IPS-15b (cell line): Measurements from ENCODE around the gene ZNF117.
A peak's percentile ranks its signal among the peaks of the same experiment; 100 is the strongest.
"Not testable (repeated sequence)": the region's sequence is repeated elsewhere in the genome, so short reads cannot be mapped to it uniquely, and the experiment has no call there.

Source experiments
- H3K27me3 ChIP-seq: one replicate; pipeline ENCODE4 v1.6.1; 2013; ENCODE audit warnings: low read length; ENCODE audit not compliant: control insufficient read depth, insufficient read depth
- H3K36me3 ChIP-seq: one replicate; pipeline ENCODE4 v1.6.1; 2013; ENCODE audit warnings: low read length; ENCODE audit not compliant: control insufficient read depth, insufficient read depth
- H3K4me1 ChIP-seq: one replicate; pipeline ENCODE4 v1.6.1; 2013; ENCODE audit warnings: mild to moderate bottlenecking, low read length; ENCODE audit not compliant: control insufficient read depth, insufficient read depth
- H3K4me3 ChIP-seq: one replicate; pipeline ENCODE4 v1.5.1; 2013; ENCODE audit warnings: low read depth, low read length
- H3K9ac ChIP-seq: one replicate; pipeline ENCODE4 v1.6.1; 2013; ENCODE audit warnings: low read depth, mild to moderate bottlenecking, low read length
- H3K9me3 ChIP-seq: one replicate; pipeline ENCODE4 v1.6.1; 2013; ENCODE audit warnings: mild to moderate bottlenecking, low read length; ENCODE audit not compliant: control insufficient read depth, insufficient read depth

The ZNF117 gene

DNA sequence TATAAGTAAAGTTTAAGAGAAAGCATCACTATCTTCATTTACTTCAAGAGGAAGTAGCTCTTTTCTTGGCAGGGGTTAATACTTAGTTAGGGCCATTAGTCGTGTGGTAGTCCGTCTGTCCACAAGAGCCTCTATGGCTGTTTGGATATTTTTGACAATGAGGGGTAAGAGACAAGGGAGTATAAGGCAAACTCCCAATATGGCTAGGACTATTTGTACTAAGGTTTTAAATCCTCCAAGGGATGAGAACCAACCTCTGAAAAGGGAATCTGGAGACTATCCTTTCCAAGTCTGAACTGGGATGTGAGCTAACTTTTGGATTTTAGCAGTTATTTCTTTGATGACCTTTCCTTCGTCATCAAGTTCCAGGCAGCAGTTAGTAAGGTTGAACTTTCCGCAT lies at the start of gene ZNF117:
Gene ZNF117, minus strand, starts transcription at position 101 of the 400 bp plus-strand sequence.
- no peaks in the 10 kb centered on the region for H3K27me3 ChIP-seq
- H3K9me3 ChIP-seq, result peaks cover 5% of the 10 kb centered on the region
- H3K4me1 ChIP-seq, result no peaks in the 10 kb centered on the region
- H3K4me3 ChIP-seq, result no peak within 1 kb of the TSS
- H3K36me3 ChIP-seq, result no peaks in the 10 kb centered on the region
- no peak within 1 kb of the TSS for H3K9ac ChIP-seq

DNA sequence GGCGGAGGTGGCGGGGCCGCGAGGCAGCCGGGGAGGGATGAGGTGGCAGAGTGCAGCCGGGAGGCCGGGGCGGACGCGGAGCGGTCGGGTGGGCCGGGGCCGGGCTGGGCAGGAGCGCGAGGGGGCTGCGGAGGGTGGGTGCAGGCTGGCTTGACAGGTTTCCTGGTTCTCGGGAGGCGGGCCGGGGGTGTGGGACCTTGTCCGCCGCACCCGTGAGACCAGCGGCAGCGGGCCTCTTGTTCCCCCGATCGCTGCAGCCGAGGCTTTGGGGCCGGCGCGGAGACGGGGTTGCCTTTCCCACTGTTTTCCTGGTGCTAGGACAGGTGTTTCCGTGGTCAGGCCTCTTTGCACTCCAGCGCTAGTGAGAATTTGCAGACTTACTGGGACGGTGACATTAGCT lies 47.9 kb upstream of the ZNF117 start:
- Histone ChIP-seq H3K4me3 (peak overlapping the region; percentile 74), H3K9ac (peak overlapping the region; percentile 47)
- not testable (repeated sequence) for H3K36me3 ChIP-seq, H3K9me3 ChIP-seq, H3K4me1 ChIP-seq, H3K27me3 ChIP-seq

DNA sequence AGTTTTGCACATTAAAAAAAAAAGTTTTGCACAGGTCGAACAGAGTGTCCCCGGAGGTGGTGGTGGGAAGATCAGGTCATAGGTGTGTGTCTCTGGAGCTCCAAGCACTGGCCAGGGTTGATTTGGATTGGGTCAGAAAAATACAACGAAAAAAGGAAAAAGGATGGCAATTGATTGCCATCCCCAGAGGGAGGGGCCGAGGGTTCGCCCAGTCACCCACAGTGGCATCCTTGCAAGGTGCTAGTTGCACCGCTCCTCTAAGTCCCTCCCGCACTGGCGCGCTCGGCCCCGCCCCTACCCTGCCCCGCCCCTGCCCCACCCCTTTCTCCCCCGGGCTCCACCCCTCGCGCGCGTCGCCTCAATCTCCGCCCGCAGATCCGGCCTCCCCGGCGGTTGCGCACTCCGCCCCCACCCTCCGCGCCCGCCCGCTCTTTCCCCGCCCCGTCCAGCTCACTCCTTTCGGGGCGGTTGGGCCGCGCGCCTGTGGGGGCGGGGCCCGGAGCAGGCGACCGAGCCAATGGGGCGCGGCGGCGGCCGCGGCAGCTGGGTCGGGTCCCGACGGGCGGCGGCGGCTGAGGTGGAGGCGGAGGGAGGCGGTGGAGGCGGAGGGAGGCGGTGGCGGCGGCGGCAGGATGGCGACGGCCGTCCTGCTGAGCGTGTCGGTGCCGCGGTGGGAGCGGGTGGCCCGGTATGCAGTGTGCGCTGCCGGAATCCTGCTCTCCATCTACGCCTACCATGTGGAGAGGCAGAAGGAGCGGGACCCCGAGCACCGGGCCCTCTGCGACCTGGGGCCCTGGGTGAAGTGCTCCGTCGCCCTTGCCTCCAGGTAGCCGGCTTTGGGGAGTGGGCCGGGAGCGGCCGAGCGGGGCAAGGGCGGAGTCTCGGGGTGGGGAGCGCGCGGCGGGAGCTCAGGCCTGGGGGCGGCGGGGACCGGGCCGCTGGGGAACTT lies 47.2 kb upstream of the ZNF117 start:
- Histone ChIP-seq H3K9me3 (no peaks in the 10 kb centered on the region), H3K4me1 (peaks cover 3% of the 10 kb centered on the region), H3K4me3 (peak overlapping the region; percentile 62), H3K27me3 (no peaks in the 10 kb centered on the region), H3K9ac (peak overlapping the region; percentile 83), H3K36me3 (no peaks in the 10 kb centered on the region)

DNA sequence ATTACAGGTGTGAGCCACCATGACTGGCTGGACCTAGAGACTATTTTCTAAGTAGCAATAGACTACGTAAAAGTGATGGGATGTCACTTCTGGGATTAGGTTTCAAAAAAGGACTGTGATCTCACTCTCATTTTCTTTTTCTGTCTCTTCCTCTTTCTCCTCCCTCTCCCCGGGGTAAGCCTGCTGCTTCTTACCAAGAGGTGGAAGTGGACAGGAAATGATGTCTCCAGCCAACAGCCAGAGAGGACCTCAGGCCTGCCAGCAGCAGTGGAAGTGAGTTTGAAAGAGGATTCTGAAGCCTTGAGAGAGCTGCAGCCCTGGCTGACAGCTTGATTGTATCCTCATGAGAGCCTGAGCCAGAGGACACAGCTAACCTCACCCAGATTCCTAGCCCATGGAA lies 45.7 kb upstream of the ZNF117 start:
- not testable (repeated sequence) for H3K36me3 ChIP-seq, H3K4me1 ChIP-seq, H3K27me3 ChIP-seq, H3K9me3 ChIP-seq, H3K9ac ChIP-seq, H3K4me3 ChIP-seq

DNA sequence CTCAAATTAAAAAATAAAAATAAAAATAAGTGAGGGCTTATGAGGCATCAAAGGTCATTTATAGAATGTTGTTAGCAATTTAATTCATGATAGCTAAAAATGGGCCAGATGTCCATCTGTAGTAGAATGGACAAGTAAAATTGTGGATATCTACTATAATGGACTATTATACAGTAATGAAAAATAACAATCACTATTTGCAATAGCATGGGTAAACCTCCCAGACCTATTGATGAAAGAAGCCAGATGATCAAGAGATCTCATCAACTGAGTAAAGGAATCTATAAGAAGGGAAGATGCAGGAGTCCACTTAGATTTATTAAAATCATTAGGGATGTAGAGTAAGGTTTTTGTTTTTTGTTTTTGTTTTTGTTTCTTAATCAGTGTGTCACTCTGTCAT lies 44.6 kb upstream of the ZNF117 start:
- H3K4me1 ChIP-seq, H3K9ac ChIP-seq, H3K27me3 ChIP-seq, H3K4me3 ChIP-seq, H3K36me3 ChIP-seq, H3K9me3 ChIP-seq: not testable (repeated sequence)

DNA sequence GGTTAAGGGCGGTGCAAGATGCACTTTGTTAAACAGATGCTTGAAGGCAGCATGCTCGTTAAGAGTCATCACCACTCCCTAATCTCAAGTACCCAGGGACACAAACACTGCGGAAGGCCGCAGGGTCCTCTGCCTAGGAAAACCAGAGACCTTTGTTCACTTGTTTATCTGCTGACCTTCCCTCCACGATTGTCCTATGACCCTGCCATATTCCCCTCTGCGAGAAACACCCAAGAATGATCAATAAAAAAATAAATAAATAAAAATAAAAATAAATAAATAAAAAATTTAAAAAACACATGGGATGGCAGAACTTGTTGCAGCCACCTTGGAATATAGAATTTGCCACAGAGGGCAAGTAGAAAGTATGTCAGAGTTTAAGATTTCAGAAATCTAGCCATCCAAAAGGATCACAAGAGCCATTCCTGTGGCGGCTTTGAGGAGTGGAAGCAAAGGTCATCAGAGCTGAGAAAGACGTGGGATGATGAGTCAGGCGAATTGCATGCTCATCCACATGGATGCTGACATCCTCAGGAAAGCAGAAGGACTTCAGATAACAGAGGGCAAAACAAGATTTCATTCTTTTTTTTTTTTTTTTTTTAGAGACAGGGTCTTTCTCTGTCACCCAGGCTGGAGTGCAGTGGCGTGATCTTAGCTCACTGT lies 43.4 kb upstream of the ZNF117 start:
- not testable (repeated sequence) for H3K4me1 ChIP-seq, H3K9ac ChIP-seq, H3K4me3 ChIP-seq, H3K27me3 ChIP-seq, H3K9me3 ChIP-seq, H3K36me3 ChIP-seq

DNA sequence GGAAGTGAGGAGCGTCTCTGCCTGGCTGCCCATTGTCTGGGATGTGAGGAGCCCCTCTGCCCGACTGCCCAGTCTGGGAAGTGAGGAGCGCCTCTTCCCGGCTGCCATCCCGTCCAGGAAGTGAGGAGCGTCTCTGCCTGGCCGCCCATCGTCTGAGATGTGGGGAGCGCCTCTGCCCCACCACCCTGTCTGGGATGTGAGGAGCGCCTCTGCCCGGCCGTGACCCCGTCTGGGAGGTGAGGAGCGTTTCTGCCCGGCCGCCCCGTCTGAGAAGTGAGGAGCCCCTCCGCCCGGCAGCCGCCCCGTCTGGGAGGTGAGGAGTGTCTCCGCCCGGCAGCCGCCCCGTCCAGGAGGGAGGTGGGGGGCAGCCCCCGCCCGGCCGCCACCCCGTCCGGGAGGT lies 42.6 kb upstream of the ZNF117 start:
- not testable (repeated sequence) for H3K36me3 ChIP-seq

GRCh38 chr7:65025023-65025422 lies 34.2 kb upstream of the ZNF117 start:
- H3K9me3 ChIP-seq, H3K27me3 ChIP-seq, H3K4me1 ChIP-seq, H3K4me3 ChIP-seq, H3K9ac ChIP-seq, H3K36me3 ChIP-seq: not testable (repeated sequence)

More for the DNA sequence above, 42.6 kb upstream of the ZNF117 start:
- not testable (repeated sequence) for H3K9ac ChIP-seq, H3K4me3 ChIP-seq, H3K9me3 ChIP-seq, H3K4me1 ChIP-seq, H3K27me3 ChIP-seq

DNA sequence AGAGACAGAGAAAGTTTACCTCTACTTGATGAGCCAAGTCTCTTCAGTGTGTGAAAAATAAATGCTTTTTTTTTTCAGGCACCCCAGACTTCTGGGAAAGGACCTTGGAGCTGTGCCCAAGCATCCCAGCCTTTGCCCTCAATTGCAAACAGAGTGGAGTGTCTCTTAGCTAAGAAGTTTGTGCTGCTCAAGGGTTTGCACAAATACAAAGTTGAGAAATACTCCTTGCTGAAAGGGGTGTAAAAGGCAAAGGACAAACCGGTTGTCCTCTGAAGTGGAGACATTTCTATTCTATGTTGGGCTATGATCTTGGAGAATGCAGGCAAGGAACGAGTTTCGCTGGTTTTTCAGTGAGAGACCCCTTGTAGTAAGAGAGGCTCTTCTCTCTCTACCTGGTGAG lies 30.1 kb upstream of the ZNF117 start:
- H3K9me3 ChIP-seq, H3K9ac ChIP-seq: not testable (repeated sequence)

GRCh38 chr7:65009881-65010280 lies 19.0 kb upstream of the ZNF117 start:
- not testable (repeated sequence) for H3K4me3 ChIP-seq, H3K36me3 ChIP-seq, H3K9me3 ChIP-seq, H3K4me1 ChIP-seq, H3K9ac ChIP-seq, H3K27me3 ChIP-seq

More for the DNA sequence above, 30.1 kb upstream of the ZNF117 start:
- H3K36me3 ChIP-seq, H3K4me3 ChIP-seq, H3K27me3 ChIP-seq, H3K4me1 ChIP-seq: not testable (repeated sequence)

GRCh38 chr7:65009394-65009793 lies 18.6 kb upstream of the ZNF117 start:
- H3K4me1 ChIP-seq, H3K4me3 ChIP-seq, H3K36me3 ChIP-seq, H3K9me3 ChIP-seq, H3K27me3 ChIP-seq, H3K9ac ChIP-seq: not testable (repeated sequence)

GRCh38 chr7:65007036-65007435 lies 16.2 kb upstream of the ZNF117 start:
- H3K4me3 ChIP-seq, H3K27me3 ChIP-seq, H3K9ac ChIP-seq, H3K9me3 ChIP-seq, H3K4me1 ChIP-seq, H3K36me3 ChIP-seq: not testable (repeated sequence)
